NCI-H146 treated with DMSO at 0.1 percent for 48 hours (cell line): ENCODE data around the gene BAHD1.

ENCODE experiments used
- DNase-seq: peaks from one replicate; lab custom pipeline; 2025; ENCODE audit not compliant: unreplicated experiment; lab: John Stamatoyannopoulos, UW

BAHD1 gene

GRCh38 chr15:40440743-40441564 is at the start of gene BAHD1:
BAHD1 (plus strand) TSS chr15:40440953; CDS start chr15:40458465, 17,512 bp downstream.
- peak; percentile 62 for DNase-seq

- DNase-seq: no peak
Measured at GRCh38 chr15:40392986-40393948, 47.5 kb upstream of the BAHD1 start.

- DNase-seq: no peak
Measured at GRCh38 chr15:40397688-40398412, 42.9 kb upstream of the BAHD1 start.

- no peak for DNase-seq
Measured at GRCh38 chr15:40398413-40398873, 42.3 kb upstream of the BAHD1 start.

GRCh38 chr15:40399370-40399769 is 41.4 kb upstream of the BAHD1 start:
- DNase-seq: no peak

- DNase-seq: peak; percentile 79
Measured at GRCh38 chr15:40405501-40406381, 35.0 kb upstream of the BAHD1 start, which contains the start of gene IVD. IVD (plus strand) TSS chr15:40405795; CDS start chr15:40405828, 33 bp downstream.

- DNase-seq: no peak
Measured at GRCh38 chr15:40407330-40407990, 33.3 kb upstream of the BAHD1 start.

- no peak for DNase-seq
Measured at GRCh38 chr15:40409366-40409765, 31.4 kb upstream of the BAHD1 start.

- DNase-seq: no peak
Measured at GRCh38 chr15:40410476-40410875, 30.3 kb upstream of the BAHD1 start.

- no peak for DNase-seq
Measured at GRCh38 chr15:40412095-40412759, 28.5 kb upstream of the BAHD1 start.

GRCh38 chr15:40413036-40413435 is 27.7 kb upstream of the BAHD1 start:
- DNase-seq: no peak

- DNase-seq: no peak
Measured at GRCh38 chr15:40414816-40415215, 25.9 kb upstream of the BAHD1 start.

- no peak for DNase-seq
Measured at GRCh38 chr15:40415226-40415625, 25.5 kb upstream of the BAHD1 start.

GRCh38 chr15:40416056-40416455 is 24.7 kb upstream of the BAHD1 start:
- DNase-seq: no peak

GRCh38 chr15:40418126-40418525 is 22.6 kb upstream of the BAHD1 start:
- no peak for DNase-seq

GRCh38 chr15:40420071-40420713 is 20.6 kb upstream of the BAHD1 start:
- no peak for DNase-seq

- DNase-seq: no peak
Measured at GRCh38 chr15:40420793-40421192, 20.0 kb upstream of the BAHD1 start.
